NCI-H524 treated with DMSO at 0.1 percent for 48 hours (cell line): ENCODE data around the gene ZNF682.
"Not testable (repeated sequence)": the region's sequence is repeated elsewhere in the genome, so short reads cannot be mapped to it uniquely, and the experiment has no call there.

ENCODE experiments used
- DNase-seq: peaks from one replicate; lab custom pipeline; 2025; lab: John Stamatoyannopoulos, UW

The ZNF682 gene

DNA sequence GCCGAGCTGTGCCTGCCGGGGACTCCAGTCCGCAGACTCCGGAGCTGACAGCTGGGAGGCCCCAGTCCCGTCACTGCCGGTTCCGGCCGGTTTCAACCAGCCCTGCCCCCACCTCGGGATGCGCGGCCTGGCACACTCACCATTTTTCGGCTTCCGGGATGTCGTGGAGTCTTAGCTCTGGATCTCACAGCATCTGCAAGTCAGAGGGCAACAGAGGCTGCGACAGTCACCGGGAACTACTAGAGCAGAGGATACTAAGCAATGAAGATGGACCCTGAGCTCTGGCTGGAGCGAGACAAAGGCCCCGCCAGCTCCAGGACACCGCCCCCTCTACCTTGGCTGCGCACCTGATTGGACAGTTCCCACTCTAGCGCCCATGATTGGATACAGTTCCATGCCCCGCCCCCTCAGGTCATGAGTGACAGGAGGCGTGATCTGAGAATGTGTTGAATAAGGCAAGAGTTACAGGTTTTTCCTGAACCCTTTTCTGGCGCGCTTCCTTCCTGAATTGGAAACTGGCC is at the start of gene ZNF682:
ZNF682 (minus strand) TSS at position 303 of the 521 bp plus-strand sequence; CDS start at position 143, 160 bp downstream.
- DNase-seq, result peak; percentile 76

GRCh38 chr19:20082876-20083275 is 43.6 kb upstream of the ZNF682 start:
- not testable (repeated sequence) for DNase-seq

DNA sequence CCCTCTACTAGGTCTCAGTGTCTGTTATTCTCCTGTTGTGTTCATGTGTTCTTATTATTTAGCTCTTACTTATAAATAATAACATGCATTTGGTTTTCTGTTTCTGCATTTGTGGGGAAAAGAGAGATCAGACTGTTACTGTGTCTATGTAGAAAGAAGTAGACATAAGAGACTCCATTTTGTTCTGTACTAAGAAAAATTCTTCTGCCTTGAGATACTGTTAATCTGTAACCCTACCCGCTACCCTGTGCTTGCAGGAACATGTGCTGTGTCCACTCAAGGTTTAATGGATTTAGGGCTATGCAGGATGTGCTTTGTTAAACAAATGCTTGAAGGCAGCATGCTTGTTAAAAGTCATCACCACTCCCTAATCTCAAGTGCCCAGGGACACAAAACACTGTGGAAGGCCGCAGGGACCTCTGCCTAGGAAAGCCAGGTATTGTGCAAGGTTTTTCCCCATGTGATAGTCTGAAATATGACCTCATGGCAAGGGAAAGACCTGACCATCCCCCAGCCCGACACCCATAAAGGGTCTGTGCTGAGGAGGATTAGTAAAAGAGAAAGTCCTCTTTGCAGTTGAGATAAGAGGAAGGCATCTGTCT is 43.0 kb upstream of the ZNF682 start:
- DNase-seq, result peak; percentile 1

DNA sequence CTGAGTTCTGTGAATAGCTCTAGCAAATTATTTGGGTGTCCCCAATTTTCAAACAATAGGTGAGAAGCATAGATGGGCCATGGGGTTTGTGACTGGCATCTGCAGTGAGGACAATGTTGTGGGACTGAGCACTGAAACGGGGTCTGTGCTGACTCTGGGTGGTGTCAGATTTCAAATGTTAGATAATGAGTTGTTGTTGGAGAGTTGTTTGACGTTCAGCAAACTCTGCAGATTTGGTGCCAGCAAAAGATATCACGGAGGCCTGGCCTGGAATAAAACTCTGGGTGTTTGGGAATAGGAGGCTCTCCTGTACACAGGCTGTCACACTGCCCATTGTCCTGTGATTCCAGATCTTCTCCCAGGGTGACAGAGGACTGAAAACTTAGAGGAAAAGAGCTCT is 41.4 kb upstream of the ZNF682 start:
- DNase-seq, result no peak

DNA sequence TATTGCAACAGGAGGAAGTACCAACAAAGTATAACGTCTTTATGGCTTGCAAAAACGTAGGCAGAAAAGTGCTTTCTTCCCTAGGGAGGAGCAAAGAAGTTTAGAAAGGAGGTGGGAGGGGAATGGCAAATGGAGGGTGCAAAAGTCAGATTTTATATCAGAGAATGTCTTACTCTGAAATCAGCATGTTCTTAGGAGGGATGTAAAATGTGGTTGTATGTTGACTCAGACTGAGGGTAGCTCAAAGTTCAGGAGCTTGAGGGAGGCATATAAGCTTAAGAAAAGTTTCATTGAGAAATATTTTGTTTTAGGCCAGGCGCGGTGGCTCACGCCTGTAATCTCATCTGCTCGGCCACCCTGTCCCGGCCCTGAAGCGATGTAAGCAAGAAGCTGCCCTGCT is 40.2 kb upstream of the ZNF682 start:
- DNase-seq, result no peak

- no peak for DNase-seq
These were observed 39.3 kb upstream of the ZNF682 start for GRCh38 chr19:20078581-20079031.

- DNase-seq, result no peak
These were observed 38.6 kb upstream of the ZNF682 start, which contains the start of gene ZNF90 for GRCh38 chr19:20077791-20078463. Gene ZNF90, plus strand, starts transcription at chr19:20078000. Its CDS starts 133 bp downstream, at chr19:20078133.

DNA sequence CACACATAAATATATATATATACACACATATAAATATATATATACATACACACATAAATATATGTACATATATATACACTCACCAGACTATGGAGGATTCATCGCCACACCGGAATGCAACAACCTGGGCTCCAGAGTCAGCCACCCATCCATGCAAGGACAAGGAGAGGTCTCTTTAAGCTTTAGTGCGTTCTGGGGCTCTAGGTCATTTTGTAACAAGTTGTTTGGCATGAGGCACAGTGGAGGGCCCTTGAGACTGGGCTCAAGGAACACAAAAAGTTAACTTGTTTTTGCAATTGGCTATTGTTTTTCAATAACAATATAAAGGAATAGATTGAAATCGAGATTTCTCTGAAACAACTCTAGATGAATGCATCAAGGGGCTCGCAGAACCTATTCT is 33.6 kb upstream of the ZNF682 start:
- DNase-seq, result no peak

DNA sequence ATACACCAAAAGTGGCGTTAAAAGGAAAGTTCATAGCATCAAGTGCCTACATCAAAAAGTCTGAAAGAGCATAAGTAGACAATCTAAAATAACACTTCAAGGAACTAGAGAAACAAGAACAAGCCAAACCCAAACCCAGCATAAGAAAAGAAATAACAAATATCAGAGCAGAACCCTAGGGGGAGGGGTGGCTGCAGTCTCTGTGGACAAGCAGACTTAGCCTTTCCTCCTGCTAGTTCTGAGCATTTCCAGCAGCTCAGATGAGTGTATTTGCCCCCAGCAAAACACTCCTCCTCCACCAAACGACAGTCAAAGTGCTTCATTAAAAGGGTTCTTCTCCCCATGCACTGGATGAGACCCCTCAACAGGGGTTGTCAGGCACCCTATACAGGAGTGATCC is 31.4 kb upstream of the ZNF682 start:
- no peak for DNase-seq

DNA sequence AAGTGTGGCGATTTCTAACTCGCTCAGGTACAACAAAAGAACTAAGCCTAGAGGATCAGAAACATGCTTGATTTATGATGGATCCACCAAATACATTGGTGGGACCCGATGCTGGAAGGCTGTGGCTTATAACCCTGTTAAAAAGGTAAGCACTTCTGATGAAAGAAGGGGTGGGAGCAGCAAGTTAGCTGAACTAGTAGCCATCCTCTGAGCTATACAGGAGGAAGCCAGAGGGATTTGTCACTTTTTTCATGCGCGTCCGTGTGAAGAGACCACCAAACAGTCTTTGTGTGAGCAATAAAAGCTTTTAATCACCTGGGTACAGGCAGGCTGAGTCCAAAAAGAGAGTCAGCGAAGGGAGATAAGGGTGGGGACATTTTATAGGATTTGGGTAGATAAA is 29.3 kb upstream of the ZNF682 start:
- not testable (repeated sequence) for DNase-seq

- DNase-seq, result no peak
These were observed 28.6 kb upstream of the ZNF682 start for GRCh38 chr19:20067943-20068342.

- no peak for DNase-seq
These were observed 27.6 kb upstream of the ZNF682 start for GRCh38 chr19:20066861-20067260.

DNA sequence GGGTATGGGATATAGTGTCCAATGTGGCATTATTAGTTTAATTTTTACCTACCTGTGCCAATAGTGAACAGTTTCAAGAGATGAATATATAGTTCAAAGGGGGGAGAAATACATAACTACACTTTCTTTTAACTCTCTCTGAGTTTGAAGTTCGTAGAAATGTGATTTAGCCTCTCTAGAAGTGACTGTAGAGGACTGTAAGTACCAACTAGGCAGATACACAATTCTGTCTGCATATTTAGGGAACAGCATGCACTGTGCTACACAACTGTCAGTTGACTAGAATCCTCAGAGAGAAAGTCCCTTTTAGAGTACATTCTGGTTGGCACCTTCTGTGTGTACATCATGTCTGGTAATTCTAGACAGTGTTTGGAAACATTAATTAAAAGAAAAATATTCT is 21.0 kb upstream of the ZNF682 start:
- no peak for DNase-seq

DNA sequence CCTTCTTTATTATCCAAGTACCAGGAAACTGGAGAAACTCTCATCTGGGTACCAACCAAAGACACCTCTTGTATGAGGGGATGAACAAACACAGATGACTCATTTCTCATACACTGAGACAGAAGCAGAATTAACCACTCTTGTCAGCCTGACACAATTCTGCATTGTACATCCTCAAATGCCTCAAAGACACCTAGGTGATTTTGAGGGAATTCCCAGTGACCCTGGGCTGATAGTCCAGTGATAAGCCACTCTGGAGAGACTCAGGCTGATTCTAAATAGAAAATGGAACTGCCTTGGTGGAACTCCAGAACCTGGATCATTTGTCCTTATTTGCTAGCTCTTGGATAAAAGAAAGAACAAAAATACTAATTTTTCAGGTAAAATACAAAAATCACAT is 19.4 kb upstream of the ZNF682 start:
- DNase-seq, result not testable (repeated sequence)

- DNase-seq, result peak; percentile 93
These were observed 12.8 kb upstream of the ZNF682 start for GRCh38 chr19:20051841-20052768.

DNA sequence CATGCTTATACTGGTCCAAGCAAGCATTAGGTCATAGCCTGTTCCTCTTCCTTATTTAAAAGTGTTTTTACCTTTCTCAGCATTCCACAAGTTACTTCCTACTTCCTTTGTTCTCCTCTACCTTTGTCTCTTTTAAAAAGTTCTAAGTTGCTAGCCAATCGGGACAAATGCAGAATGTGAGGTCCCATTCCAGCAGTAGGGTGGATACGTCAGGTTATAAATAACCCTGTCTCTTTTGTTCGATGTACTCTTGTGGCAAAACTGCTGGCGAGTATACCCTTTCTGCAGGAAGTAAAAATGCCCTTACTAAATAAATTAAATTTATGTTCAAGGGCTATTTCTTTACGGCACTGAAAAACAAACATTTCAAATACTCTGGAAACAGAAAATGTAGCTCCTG is 6.4 kb upstream of the ZNF682 start:
- DNase-seq, result not testable (repeated sequence)

GRCh38 chr19:20044663-20045062 is 5.4 kb upstream of the ZNF682 start:
- DNase-seq, result no peak

DNA sequence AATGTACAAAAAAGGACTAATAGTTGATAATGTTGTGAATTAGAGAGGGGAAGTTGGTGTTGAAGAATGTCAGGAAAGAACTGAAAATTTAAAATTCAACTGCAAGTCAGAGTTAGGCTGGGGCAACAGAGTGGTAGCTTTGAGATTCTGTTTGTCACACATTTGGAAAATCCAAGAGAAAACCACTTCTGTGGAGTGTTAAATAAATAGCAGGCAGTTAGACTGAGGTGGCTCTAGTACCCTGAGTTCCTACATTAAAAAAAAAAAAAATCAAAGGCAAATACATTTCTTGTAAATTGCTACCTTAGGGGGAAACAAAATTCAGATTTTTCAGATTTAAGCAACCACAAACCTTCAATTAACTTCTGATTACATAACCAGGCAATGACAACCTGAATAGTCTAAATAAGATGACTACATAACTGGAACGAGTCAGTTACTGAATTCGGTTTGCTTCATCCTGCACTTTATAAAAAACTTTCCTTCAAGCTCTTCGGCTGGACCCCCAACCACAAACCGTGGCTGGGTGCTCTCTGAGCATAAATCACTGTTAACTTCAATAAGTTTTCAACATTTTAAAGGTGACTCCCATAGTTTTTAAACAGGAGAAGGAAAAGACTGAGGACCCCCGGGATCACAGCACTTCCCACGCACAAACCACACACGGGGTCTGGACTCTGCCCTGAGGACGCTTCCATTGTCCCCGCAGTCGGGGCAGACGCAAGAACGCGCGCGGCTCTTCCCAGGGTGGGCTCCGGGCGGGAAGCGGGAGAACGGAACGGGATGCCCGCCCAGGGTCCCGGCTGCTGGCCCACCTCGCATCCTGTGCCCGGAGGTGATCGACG is 725 bp downstream of the ZNF682 start:
- DNase-seq, result no peak

DNA sequence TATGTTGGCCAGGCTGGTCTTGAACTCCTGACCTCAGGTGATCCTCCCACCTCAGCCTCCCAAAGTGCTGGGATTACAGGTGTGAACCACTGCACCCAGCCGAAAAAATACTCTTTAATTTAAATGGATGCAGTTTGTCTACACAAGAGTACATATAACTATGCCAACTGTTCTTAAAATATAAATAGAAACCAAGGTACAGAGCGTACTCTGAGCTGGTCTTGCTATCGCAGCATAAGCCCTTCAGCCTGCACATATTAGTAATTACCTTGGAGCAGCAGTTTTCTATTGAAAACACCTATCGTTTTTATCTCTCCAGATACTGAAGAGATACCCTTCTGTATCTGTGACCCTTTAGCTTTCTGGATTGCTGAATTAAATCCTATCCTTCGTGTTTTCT is 3.4 kb downstream of the ZNF682 start:
- no peak for DNase-seq

GRCh38 chr19:20028611-20029010 is 10.7 kb downstream of the ZNF682 start:
- DNase-seq, result no peak

DNA sequence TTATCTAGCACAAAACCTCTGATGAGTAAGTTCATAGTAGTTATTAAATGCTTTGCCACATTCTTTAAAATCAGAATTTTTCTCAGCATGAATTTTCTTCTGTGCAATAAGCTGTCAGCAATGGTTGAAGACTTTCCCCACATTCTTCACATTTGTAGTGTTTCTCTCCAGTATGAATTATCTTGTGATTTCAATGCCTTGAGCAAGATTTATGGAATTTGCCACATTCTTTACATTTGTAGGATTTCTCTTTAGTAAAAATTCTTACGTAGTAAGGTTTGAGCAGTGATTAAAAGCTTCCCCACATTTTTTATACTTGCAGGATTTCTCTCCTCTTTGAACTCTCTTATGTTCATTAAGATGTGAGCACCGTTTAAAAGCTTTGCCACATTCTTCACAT is 33.6 kb downstream of the ZNF682 start:
- DNase-seq, result no peak
